Stimulated activated naive CD8-positive, alpha-beta T cell treated with anti-CD3 and anti-CD28 coated beads, Interleukin-15, Interleukin-2, amounts not matched to agents 100 ng/mL and 50 ng/mL, for 24 hours (primary cell): Measurements from ENCODE around the gene TAF6L.

Source experiments
- H3K27ac Mint-ChIP-seq: one replicate; pipeline ENCODE4 v1.8.0; 2021; ENCODE audit warnings: mild to moderate bottlenecking, mixed read lengths
- H3K27me3 Mint-ChIP-seq: one replicate; pipeline ENCODE4 v1.8.0; 2021; ENCODE audit warnings: mixed read lengths
- H3K36me3 Mint-ChIP-seq: one replicate; pipeline ENCODE4 v1.8.0; 2021; ENCODE audit warnings: low read depth, mixed read lengths
- H3K4me1 Mint-ChIP-seq: one replicate; pipeline ENCODE4 v1.8.0; 2021; ENCODE audit warnings: low read depth, mixed read lengths
- H3K4me3 Mint-ChIP-seq: one replicate; pipeline ENCODE4 v1.8.0; 2021; ENCODE audit warnings: mild to moderate bottlenecking, mixed read lengths
- H3K9me3 Mint-ChIP-seq: one replicate; pipeline ENCODE4 v1.8.0; 2021; ENCODE audit warnings: mixed read lengths

Gene TAF6L

GRCh38 chr11:62787005-62787759 lies 16.0 kb downstream of the TAF6L start, which contains the start of gene TMEM179B:
Gene TMEM179B, plus strand, starts transcription at chr11:62787402. Its CDS starts 30 bp downstream, at chr11:62787432.
- H3K4me3 Mint-ChIP-seq = peak within 1 kb of the TSS; percentile 94
- no peaks in the 10 kb centered on the region for H3K27me3 Mint-ChIP-seq
- peak within 1 kb of the TSS; percentile 92 for H3K27ac Mint-ChIP-seq
- peaks cover 48% of the 10 kb centered on the region for H3K36me3 Mint-ChIP-seq
- no peaks in the 10 kb centered on the region for H3K9me3 Mint-ChIP-seq
- H3K4me1 Mint-ChIP-seq = peaks cover 48% of the 10 kb centered on the region

- Mint-ChIP-seq H3K4me3 (peak overlapping the region; percentile 94), H3K27ac (peak overlapping the region; percentile 92), H3K36me3 (peaks cover 55% of the 10 kb centered on the region), H3K4me1 (peaks cover 54% of the 10 kb centered on the region), H3K9me3 (no peaks in the 10 kb centered on the region), H3K27me3 (no peaks in the 10 kb centered on the region)
Observed at GRCh38 chr11:62788991-62789390, 17.8 kb downstream of the TAF6L start.

GRCh38 chr11:62789576-62789975 lies 18.4 kb downstream of the TAF6L start:
- Mint-ChIP-seq H3K36me3 (peaks cover 61% of the 10 kb centered on the region), H3K27me3 (no peaks in the 10 kb centered on the region), H3K9me3 (no peaks in the 10 kb centered on the region), H3K4me3 (peak overlapping the region; percentile 94), H3K27ac (peak overlapping the region; percentile 92), H3K4me1 (peaks cover 54% of the 10 kb centered on the region)

GRCh38 chr11:62791501-62792201 lies 20.5 kb downstream of the TAF6L start, which contains the start of gene TMEM223:
Gene TMEM223, minus strand, starts transcription at chr11:62792006. Its CDS starts 12 bp downstream, at chr11:62791994.
- peak within 1 kb of the TSS; percentile 83 for H3K27ac Mint-ChIP-seq
- peak within 1 kb of the TSS; percentile 94 for H3K4me3 Mint-ChIP-seq
- no peaks in the 10 kb centered on the region for H3K9me3 Mint-ChIP-seq
- H3K36me3 Mint-ChIP-seq = peaks cover 78% of the 10 kb centered on the region
- H3K4me1 Mint-ChIP-seq = peaks cover 46% of the 10 kb centered on the region
- no peaks in the 10 kb centered on the region for H3K27me3 Mint-ChIP-seq

- H3K27me3 Mint-ChIP-seq = no peaks in the 10 kb centered on the region
- H3K27ac Mint-ChIP-seq = peak overlapping the region; percentile 83
- H3K4me1 Mint-ChIP-seq = peaks cover 46% of the 10 kb centered on the region
- H3K36me3 Mint-ChIP-seq = peaks cover 83% of the 10 kb centered on the region
- no peaks in the 10 kb centered on the region for H3K9me3 Mint-ChIP-seq
- peak overlapping the region; percentile 94 for H3K4me3 Mint-ChIP-seq
Observed at GRCh38 chr11:62792202-62792575, 21.0 kb downstream of the TAF6L start.

GRCh38 chr11:62794201-62794775 lies 23.1 kb downstream of the TAF6L start:
- no peak overlapping the region for H3K4me3 Mint-ChIP-seq
- H3K9me3 Mint-ChIP-seq = no peaks in the 10 kb centered on the region
- H3K27ac Mint-ChIP-seq = no peak overlapping the region
- no peaks in the 10 kb centered on the region for H3K27me3 Mint-ChIP-seq
- H3K36me3 Mint-ChIP-seq = peaks cover 85% of the 10 kb centered on the region
- H3K4me1 Mint-ChIP-seq = peaks cover 29% of the 10 kb centered on the region

- Mint-ChIP-seq H3K36me3 (peaks cover 82% of the 10 kb centered on the region), H3K4me3 (no peak overlapping the region), H3K27ac (no peak overlapping the region), H3K27me3 (no peaks in the 10 kb centered on the region), H3K4me1 (peaks cover 11% of the 10 kb centered on the region), H3K9me3 (no peaks in the 10 kb centered on the region)
Observed at GRCh38 chr11:62796281-62796680, 25.1 kb downstream of the TAF6L start.

- H3K27ac Mint-ChIP-seq = peak overlapping the region; percentile 13
- peaks cover 88% of the 10 kb centered on the region for H3K36me3 Mint-ChIP-seq
- H3K9me3 Mint-ChIP-seq = no peaks in the 10 kb centered on the region
Observed at GRCh38 chr11:62799486-62799885, 28.3 kb downstream of the TAF6L start.

GRCh38 chr11:62801071-62801470 lies 29.9 kb downstream of the TAF6L start:
- Mint-ChIP-seq H3K27ac (peak overlapping the region; percentile 16), H3K4me1 (peaks cover 30% of the 10 kb centered on the region)

More at GRCh38 chr11:62799486-62799885, 28.3 kb downstream of the TAF6L start:
- Mint-ChIP-seq H3K4me3 (no peak overlapping the region), H3K4me1 (peaks cover 21% of the 10 kb centered on the region), H3K27me3 (no peaks in the 10 kb centered on the region)

GRCh38 chr11:62804310-62805075 lies 33.3 kb downstream of the TAF6L start:
- H3K4me1 Mint-ChIP-seq = peaks cover 38% of the 10 kb centered on the region
- no peaks in the 10 kb centered on the region for H3K9me3 Mint-ChIP-seq
- H3K27ac Mint-ChIP-seq = peak overlapping the region; percentile 95
- H3K36me3 Mint-ChIP-seq = peaks cover 49% of the 10 kb centered on the region
- peak overlapping the region; percentile 99 for H3K4me3 Mint-ChIP-seq
- no peaks in the 10 kb centered on the region for H3K27me3 Mint-ChIP-seq

More at GRCh38 chr11:62801071-62801470, 29.9 kb downstream of the TAF6L start:
- Mint-ChIP-seq H3K9me3 (no peaks in the 10 kb centered on the region), H3K36me3 (peaks cover 78% of the 10 kb centered on the region), H3K4me3 (no peak overlapping the region), H3K27me3 (no peaks in the 10 kb centered on the region)

- Mint-ChIP-seq H3K27ac (peak within 1 kb of the TSS; percentile 97), H3K4me3 (peak within 1 kb of the TSS; percentile 99), H3K36me3 (peaks cover 41% of the 10 kb centered on the region), H3K9me3 (no peaks in the 10 kb centered on the region), H3K4me1 (peaks cover 38% of the 10 kb centered on the region), H3K27me3 (no peaks in the 10 kb centered on the region)
Observed at GRCh38 chr11:62805076-62805892, 34.1 kb downstream of the TAF6L start, which contains the start of gene NXF1. Gene NXF1, minus strand, starts transcription at chr11:62805440. Its CDS starts 84 bp downstream, at chr11:62805356.

GRCh38 chr11:62805961-62806441 lies 34.8 kb downstream of the TAF6L start:
- Mint-ChIP-seq H3K27ac (peak overlapping the region; percentile 97), H3K27me3 (no peaks in the 10 kb centered on the region), H3K9me3 (no peaks in the 10 kb centered on the region), H3K4me3 (peak overlapping the region; percentile 99), H3K4me1 (peaks cover 38% of the 10 kb centered on the region), H3K36me3 (peaks cover 37% of the 10 kb centered on the region)

- no peaks in the 10 kb centered on the region for H3K27me3 Mint-ChIP-seq
- H3K4me1 Mint-ChIP-seq = peaks cover 35% of the 10 kb centered on the region
- H3K36me3 Mint-ChIP-seq = peaks cover 30% of the 10 kb centered on the region
- H3K9me3 Mint-ChIP-seq = no peaks in the 10 kb centered on the region
- peak overlapping the region; percentile 97 for H3K27ac Mint-ChIP-seq
- H3K4me3 Mint-ChIP-seq = peak overlapping the region; percentile 99
Observed at GRCh38 chr11:62806611-62807121, 35.5 kb downstream of the TAF6L start.
